A549 (cell line): ENCODE results near the gene TLX3.

Experiments used
- CEBPB ChIP-seq, 2 experiments: fragments of >200 bp in 1 of 2; sonication (Bioruptor Twin) in 1 of 2; formaldehyde crosslinking in 1 of 2; IDR thresholded peaks; 2 replicates each; pipeline ENCODE4 v1.6.1; 2012 to 2016
- EP300 ChIP-seq, 2 experiments: fragments of >200 bp; sonication (Bioruptor Twin); formaldehyde crosslinking; IDR thresholded peaks; 2 replicates in 1 of 2; 3 replicates in 1 of 2; pipeline ENCODE4 v1.6.1; 2016 to 2017
- GATA3 ChIP-seq: IDR thresholded peaks from 2 replicates; pipeline ENCODE4 v1.6.1; 2012; ENCODE audit warnings: borderline replicate concordance
- HOXB5 ChIP-seq: fragments of 250-450 bp; sonication (Bioruptor Pico); IDR thresholded peaks from 2 replicates; pipeline ENCODE4 v1.5.0; 2020; ENCODE audit warnings: mild to moderate bottlenecking, moderate library complexity
- TF ChIP-seq, protein P1 (sequence below): fragments of 450-650 bp; IDR thresholded peaks from 2 replicates; pipeline ENCODE4 v1.6.1; 2014; ENCODE audit warnings: antibody characterized with exemption

DNA sequence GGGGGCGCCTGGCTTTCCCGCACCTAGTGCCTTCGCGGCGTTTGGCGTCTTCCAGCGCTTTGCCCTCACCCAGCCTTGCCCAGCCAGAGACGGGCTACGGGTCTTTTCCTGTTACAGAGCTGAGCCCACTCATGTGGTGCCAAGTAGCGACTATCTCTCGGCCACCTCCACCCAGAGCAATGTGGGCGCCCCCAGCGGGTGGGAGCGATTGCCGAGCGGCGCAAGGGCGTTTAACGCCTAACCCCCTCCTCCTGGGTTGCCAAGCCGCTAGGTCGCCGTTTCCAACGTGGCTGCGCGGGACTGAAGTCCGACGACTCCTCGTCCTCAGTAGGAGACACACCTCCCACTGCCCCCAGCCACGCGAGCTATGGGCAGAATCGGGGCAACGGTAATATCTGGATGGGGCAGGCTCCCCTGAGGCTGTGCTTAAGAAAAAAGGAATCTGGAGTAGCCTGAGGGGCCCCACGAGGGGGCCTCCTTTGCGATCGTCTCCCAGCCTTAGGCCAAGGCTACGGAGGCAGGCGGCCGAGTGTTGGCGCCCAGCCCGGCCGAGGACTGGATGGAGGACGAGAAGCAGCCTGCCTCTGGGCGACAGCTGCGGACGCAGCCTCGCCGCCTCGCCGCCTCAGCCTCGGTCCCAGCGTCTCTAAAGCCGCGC lies 5.8 kb downstream of the TLX3 start:
- TF ChIP-seq, protein P1, sequence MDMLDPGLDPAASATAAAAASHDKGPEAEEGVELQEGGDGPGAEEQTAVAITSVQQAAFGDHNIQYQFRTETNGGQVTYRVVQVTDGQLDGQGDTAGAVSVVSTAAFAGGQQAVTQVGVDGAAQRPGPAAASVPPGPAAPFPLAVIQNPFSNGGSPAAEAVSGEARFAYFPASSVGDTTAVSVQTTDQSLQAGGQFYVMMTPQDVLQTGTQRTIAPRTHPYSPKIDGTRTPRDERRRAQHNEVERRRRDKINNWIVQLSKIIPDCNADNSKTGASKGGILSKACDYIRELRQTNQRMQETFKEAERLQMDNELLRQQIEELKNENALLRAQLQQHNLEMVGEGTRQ = no peak
- TF ChIP-seq CEBPB (IDR thresholded peaks at IDR 0.05) (no peak), HOXB5 (CRISPR knock-in tag) (no peak), EP300 (IDR thresholded peaks at IDR 0.05) (no peak), GATA3 (no peak)
